Lower leg skin (tissue), 3 donors: ENCODE data around the gene BUD23.

Experiments
- POLR2A ChIP-seq, 2 donors: fragments of 450-650 bp; IDR thresholded peaks; one replicate each; pipeline ENCODE4 v1.6.1; 2016 to 2017; ENCODE audit warnings: antibody characterized with exemption in 2 of 2, mild to moderate bottlenecking in 1 of 2, moderate library complexity in 1 of 2
- TF ChIP-seq, protein P1 (sequence below), 3 donors: fragments of 450-650 bp; IDR thresholded peaks; one replicate each; pipeline ENCODE4 v1.5.1; 2016; ENCODE audit warnings: antibody characterized with exemption in 3 of 3, mild to moderate bottlenecking in 3 of 3, moderate library complexity in 2 of 3

DNA sequence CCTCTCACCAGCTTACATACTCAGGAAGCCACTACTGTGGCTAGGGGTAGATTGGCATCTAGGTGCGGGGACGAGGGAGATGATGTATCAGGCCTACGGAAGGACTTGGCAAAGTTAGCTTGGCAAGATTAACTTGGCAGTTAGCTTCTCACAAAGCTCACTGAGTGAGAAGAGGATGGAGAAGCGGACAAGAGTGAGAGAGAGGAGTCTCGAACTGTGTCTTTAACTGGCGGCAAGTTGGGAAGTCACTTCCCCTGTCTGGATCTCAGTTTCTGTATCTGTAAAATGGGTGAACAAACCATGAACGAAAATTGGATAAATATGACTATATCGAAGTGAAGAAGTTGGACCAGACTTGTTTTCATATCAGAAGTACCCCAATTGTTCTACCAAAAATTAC lies 49.6 kb upstream of the BUD23 start:
- TF ChIP-seq, protein P1, sequence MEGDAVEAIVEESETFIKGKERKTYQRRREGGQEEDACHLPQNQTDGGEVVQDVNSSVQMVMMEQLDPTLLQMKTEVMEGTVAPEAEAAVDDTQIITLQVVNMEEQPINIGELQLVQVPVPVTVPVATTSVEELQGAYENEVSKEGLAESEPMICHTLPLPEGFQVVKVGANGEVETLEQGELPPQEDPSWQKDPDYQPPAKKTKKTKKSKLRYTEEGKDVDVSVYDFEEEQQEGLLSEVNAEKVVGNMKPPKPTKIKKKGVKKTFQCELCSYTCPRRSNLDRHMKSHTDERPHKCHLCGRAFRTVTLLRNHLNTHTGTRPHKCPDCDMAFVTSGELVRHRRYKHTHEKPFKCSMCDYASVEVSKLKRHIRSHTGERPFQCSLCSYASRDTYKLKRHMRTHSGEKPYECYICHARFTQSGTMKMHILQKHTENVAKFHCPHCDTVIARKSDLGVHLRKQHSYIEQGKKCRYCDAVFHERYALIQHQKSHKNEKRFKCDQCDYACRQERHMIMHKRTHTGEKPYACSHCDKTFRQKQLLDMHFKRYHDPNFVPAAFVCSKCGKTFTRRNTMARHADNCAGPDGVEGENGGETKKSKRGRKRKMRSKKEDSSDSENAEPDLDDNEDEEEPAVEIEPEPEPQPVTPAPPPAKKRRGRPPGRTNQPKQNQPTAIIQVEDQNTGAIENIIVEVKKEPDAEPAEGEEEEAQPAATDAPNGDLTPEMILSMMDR (IDR thresholded peaks at IDR 0.05) = no peak
- TF ChIP-seq POLR2A (IDR thresholded peaks at IDR 0.05) = no peak
